COLO668 (cell line): Measurements from ENCODE around the gene RNASE8.

Experiments used
- DNase-seq: peaks from one replicate; lab custom pipeline; 2025; ENCODE audit not compliant: unreplicated experiment; lab: John Stamatoyannopoulos, UW

RNASE8 gene

GRCh38 chr14:21072031-21072473 lies 14.4 kb downstream of the RNASE8 start:
- DNase-seq, result no peak

GRCh38 chr14:21072781-21073339 lies 15.2 kb downstream of the RNASE8 start:
- peak; percentile 37 for DNase-seq

GRCh38 chr14:21073921-21074320 lies 16.3 kb downstream of the RNASE8 start:
- DNase-seq, result no peak

GRCh38 chr14:21074398-21075272 lies 17.0 kb downstream of the RNASE8 start:
- no peak for DNase-seq

- DNase-seq, result no peak
Measured at GRCh38 chr14:21075719-21076437, 18.3 kb downstream of the RNASE8 start.

- DNase-seq, result no peak
Measured at GRCh38 chr14:21077672-21078071, 20.1 kb downstream of the RNASE8 start.

- DNase-seq, result no peak
Measured at GRCh38 chr14:21078287-21078686, 20.7 kb downstream of the RNASE8 start.

- DNase-seq, result no peak
Measured at GRCh38 chr14:21078726-21079125, 21.1 kb downstream of the RNASE8 start.

GRCh38 chr14:21081521-21082142 lies 24.0 kb downstream of the RNASE8 start:
- DNase-seq, result no peak

GRCh38 chr14:21083565-21084325 lies 26.1 kb downstream of the RNASE8 start:
- no peak for DNase-seq

- no peak for DNase-seq
Measured at GRCh38 chr14:21084396-21084795, 26.8 kb downstream of the RNASE8 start.

GRCh38 chr14:21084998-21085853 lies 27.6 kb downstream of the RNASE8 start:
- no peak for DNase-seq

GRCh38 chr14:21086908-21087293 lies 29.3 kb downstream of the RNASE8 start:
- DNase-seq, result no peak

GRCh38 chr14:21087294-21088091 lies 29.9 kb downstream of the RNASE8 start:
- peak; percentile 17 for DNase-seq

- DNase-seq, result no peak
Measured at GRCh38 chr14:21088687-21089086, 31.1 kb downstream of the RNASE8 start.

- no peak for DNase-seq
Measured at GRCh38 chr14:21089271-21089670, 31.6 kb downstream of the RNASE8 start.

- DNase-seq, result no peak
Measured at GRCh38 chr14:21089877-21090193, 32.2 kb downstream of the RNASE8 start.

GRCh38 chr14:21090194-21090939 lies 32.7 kb downstream of the RNASE8 start:
- DNase-seq, result peak; percentile 14
